HG02885 (cell line): Measurements from ENCODE around the gene ACTN2.

Source experiments
- ATAC-seq: cut with Tn5 transposase; IDR thresholded peaks from one replicate; pipeline ENCODE4 v1.9.1; 2021; ENCODE audit warnings: mild to moderate bottlenecking; ENCODE audit not compliant: unreplicated experiment, poor library complexity

ACTN2 gene

DNA sequence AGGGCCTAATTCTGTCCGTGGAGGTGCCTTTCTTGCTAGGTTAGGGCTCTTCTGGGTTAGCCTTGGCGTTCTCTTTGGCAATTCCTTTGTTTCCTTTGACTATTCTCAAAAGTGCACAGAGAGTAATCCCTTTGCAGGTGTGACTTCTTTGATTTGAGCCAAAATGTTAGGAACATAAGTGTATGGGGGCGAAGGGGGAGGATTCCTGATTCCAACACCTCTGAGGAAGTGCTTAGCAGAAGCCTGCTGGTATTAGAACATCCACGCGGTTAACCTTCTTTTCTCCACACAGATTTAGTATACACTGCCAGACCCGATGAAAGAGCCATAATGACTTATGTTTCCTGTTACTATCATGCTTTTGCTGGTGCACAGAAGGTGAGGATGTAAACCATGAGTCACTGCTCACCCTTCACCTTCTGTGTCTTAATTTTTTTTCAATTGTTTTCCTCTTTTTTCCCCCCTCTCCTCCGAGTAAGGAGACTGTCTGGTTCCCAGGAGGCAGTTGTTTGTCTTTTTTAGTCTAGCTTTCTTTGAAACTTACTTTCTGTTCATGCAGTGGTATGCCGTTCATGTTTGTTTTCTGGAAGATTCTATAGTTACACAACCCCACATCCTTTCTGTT lies 48.0 kb downstream of the ACTN2 start:
- ATAC-seq: no peak

DNA sequence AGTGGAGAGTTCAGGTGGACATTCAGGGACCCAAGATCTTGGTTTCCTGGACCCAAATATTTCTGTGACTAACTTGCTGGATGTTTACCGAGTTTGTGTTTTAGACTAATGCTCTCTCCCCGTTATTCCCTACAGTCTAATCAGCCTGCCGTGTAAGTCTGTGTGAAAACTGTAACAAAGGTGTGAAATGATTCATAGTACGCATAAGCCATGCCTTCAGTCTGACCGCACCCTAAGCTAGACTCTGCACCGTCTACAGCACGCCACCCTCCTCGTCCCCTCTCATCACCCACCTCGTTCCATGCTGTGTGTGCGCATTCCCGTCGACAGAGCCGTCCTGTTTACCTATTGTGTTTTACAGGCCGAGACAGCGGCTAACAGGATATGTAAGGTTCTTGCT lies 50.5 kb downstream of the ACTN2 start:
- ATAC-seq: no peak

DNA sequence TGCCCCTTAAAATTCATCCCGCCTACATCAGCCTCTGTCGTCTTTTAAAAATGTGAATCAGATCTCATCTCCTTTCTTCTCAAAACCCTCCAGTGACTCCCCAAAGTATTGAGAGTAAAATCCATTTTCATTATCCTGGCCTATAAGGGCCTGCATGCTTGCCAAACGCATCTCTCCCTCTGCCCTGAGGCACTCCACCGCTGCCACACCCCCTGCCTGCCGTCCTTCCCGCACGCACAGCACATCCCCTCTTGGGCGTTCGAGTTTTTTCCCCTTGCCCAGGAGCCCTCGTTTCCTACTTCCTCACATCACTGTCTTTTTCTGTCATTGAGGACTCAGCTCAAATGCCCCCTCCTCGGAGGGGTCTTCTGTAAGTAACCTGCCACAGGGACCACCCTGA lies 55.5 kb downstream of the ACTN2 start:
- no peak for ATAC-seq

DNA sequence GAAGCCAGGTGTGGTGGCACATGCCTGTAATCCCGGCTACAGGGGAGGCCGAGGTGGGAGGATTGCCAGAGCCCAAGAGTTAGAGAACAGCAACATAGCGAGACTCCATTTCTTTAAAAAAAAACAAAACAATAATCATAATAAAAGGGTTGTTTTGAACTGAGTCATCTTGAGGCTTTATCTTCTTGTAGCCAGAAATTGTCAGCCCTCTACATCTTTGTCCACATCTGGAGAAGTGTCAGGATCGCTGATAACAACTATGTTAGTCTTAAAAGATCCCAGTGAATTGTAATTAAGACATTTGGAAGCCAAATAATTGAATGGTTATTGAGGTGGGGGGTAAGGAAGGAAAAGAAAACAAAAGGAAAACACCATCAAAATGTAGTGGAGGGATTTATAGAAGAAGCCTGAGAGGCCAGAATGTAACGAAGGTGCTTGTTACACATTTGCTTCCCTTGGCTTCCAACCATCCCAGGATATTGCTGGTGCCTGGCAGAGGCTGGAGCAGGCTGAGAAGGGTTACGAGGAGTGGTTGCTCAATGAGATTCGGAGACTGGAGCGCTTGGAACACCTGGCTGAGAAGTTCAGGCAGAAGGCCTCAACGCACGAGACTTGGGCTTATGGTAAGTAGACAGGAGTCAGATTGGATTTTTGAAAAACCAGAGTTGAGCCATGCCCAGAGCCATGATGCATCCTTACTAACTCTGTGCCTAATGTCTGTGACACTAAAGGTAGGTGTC lies 56.3 kb downstream of the ACTN2 start:
- ATAC-seq: no peak

DNA sequence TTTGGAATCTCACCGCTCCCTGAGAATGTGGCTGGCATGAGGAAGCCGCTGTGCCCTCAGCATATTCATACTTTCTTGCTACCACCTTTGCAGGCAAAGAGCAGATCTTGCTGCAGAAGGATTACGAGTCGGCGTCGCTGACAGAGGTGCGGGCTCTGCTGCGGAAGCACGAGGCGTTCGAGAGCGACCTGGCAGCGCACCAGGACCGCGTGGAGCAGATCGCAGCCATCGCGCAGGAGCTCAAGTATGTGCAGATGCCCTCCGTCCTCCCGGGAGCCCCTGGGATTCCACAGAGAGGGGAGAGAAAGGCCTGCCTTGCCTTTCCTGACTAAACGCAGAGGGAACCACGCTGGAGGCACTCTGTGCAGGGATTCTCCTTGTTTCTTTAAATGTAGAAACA lies 58.2 kb downstream of the ACTN2 start:
- no peak for ATAC-seq

DNA sequence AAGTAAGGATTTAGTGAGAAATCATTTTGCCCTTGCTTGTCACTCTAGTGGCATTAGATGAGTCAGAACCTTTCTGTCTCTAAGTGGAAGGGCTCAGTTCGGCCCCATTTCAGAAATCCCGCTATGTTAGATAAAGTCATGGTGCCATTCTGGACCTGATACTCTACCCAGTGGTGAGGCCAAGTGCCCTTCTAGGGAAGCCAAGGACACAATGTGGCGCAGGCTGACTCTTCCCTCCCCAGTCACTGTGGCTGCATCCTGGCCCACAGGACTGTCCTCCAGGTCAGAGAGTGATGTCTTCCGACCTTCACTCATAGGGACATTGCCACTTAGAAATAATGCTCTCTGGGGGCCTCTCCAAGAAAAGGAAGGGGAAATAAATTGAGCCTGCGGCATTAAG lies 60.5 kb downstream of the ACTN2 start:
- ATAC-seq: no peak

DNA sequence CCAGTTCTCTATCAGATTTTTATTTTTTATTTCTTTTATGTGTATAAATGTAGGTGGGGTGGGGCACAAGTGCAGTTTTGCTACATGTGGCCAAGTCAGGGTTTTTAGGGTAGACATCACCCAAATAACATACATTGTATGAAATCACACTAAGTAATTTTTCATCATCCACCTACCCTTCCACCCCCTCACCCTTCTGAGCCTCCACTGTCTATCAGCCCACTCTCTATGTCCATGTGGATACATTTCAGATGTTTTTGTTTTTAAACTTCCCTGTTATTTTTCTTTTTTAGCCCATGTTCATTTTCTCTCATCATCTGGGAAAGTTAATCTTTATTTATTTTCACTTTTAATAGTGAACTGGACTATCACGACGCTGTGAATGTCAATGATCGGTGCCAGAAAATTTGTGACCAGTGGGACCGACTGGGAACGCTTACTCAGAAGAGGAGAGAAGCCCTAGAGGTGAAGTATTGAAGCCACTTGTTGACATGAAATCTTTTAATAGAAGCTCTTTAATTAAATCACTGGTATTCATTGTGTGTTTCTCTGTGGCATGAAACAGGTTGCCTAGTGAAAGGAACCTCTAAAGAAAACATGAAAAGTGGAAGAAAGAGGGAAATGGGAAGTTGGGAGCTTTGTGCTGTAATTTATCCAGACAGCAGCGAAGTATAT lies 61.1 kb downstream of the ACTN2 start:
- ATAC-seq: no peak

DNA sequence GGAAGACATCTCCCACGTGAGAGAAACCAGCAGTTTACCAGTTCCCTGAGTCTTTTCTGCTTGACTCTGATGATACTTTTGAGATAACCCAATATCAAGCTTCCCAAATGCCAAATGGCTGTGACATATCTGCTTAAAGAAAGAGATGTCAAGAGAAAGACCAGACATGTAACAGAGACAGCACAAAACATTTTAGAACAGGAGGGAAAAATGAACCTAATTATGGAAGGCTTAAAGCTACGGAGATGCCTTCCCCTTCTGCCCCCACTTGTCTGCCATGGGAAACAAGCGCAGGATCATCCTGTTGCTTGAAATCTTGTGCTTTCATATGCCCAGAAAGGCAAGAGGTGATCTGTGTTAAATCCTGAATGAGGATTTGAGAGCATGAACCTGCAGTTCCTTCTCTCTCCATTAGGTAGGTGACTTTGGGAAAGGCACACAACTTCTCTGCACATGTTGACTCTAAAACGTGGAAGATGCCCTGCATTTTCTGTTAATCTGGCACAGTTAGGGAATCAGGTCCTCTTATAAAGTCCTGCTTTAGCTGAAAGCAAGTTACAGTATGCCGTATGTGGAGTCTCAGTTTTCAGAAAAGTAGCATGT lies 62.1 kb downstream of the ACTN2 start:
- no peak for ATAC-seq

DNA sequence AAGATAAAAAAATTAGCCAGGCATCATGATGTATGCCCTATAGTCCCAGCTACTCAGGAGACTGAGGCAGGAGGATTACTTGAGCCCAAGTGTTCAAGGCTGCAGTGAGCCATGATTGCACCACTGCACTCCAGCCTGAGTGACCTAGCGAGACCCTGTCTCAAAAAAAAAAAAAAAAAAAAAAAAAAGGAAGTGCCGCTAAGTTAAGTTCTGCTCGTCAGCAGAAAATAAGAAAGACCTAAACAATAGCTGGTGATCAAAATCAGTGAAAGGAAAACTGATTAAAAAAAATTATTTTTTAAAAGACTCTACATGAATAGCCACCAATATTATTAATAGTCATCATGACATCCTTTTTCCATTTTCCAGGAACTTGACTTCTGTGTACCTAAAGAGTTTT lies 64.6 kb downstream of the ACTN2 start:
- no peak for ATAC-seq

DNA sequence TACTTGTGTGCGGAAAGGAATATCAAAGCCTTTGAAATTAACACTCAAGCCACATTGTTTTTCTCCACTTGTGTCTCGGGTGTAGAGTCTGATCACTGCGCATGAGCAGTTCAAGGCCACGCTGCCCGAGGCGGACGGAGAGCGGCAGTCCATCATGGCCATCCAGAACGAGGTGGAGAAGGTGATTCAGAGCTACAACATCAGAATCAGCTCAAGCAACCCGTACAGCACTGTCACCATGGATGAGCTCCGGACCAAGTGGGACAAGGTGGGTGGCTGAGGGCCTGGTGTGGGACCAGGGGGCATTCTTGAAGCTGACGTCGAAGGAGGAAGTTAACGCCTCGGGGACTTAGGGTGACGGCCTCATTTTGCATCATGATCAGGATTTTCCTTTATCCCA lies 65.1 kb downstream of the ACTN2 start:
- no peak for ATAC-seq

DNA sequence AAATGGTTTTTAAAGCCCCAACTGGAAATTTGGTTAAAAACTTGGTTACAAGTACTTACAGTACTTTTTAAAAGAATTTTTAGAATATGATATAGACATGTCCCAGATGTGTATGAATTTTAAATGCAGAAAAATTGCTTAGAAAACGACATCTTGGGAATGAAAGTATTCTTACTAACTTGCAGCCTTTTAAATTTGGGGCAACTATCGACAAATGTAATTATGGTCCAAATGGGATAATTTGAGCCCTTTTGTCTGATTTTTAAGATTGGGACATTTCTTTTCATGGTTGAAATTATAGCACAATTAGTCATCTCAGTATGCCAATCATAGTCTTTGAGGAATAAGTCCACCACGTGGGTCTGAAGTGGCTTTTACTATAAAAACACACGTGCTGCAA lies 65.6 kb downstream of the ACTN2 start:
- no peak for ATAC-seq

DNA sequence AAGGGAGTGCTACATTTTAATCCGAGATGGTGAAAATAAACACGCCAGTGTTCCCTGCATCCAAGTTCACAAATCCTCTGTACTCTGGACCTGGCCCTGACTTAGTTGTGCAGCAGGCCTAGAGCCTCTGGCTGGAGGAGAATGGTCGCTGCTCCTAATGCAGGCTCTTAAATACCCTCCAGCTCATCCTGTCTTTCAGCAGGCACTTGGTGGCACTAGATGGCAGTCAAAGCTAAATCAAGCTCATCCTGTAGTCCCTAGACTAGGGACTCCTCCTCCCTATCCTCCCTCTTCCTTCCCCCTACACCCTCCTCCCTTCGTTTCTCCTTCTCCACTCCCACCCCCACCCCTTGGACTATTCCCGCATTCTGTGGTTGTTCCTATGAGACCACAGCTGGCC lies 67.2 kb downstream of the ACTN2 start:
- ATAC-seq: no peak

DNA sequence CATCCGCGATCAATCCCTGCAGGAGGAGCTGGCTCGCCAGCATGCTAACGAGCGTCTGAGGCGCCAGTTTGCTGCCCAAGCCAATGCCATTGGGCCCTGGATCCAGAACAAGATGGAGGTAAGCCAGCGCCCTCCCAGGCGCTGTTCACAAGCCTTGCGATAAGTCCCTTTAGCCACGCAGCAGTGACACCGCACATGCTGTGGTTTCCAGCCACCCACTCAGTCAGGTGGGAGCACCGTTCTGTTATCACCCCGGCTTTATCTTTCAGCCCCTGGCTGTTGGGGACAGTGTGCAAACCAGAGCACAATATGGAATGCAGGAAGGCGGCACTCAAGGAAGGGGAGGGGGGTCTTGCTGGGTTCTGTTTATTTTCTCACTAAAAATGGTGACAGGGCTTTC lies 67.7 kb downstream of the ACTN2 start:
- ATAC-seq: no peak

DNA sequence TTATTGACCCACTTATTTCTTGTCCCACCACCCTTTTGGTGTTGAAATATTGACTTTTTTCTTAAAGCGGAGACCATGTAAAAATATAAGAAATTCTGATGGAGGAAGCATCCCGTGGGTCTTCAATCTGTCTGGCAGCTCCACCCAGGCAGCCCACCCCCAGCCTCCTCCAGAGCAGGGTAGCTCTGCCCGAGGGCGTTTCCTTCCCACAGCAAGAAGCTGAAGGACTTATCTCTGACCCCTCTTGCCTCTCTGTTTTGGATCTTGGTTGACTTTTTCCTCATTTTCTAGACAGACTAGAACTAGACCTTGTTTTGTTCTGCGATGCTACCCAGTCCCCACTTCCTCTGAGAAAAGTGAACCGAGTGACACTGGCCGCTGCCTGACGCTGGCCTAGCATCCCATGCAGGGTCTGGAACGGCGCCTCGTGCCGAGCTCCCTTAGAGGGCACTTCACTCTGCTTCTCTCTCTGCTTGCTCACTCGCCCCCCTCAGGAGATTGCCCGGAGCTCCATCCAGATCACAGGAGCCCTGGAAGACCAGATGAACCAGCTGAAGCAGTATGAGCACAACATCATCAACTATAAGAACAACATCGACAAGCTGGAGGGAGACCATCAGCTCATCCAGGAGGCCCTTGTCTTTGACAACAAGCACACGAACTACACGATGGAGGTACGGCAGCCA lies 68.4 kb downstream of the ACTN2 start:
- ATAC-seq: no peak

DNA sequence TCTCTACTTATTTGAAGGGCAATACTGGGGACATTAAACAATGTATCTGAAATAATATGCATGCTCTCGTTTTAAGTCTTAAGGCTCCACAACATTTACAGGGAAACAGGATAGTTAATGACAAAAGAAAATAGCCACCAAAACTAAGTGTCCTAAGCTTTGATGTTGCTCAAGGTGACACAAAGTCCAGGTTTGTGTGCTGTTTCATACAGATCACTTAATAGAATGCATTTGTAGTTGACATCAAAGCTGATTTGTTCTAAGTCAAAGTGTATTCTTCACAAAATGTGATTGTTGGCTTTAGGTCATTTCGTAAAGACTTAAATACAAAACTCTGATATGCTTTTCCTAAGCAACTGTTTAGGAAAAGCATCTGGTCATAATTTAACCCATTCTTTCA lies 71.3 kb downstream of the ACTN2 start:
- ATAC-seq: no peak

DNA sequence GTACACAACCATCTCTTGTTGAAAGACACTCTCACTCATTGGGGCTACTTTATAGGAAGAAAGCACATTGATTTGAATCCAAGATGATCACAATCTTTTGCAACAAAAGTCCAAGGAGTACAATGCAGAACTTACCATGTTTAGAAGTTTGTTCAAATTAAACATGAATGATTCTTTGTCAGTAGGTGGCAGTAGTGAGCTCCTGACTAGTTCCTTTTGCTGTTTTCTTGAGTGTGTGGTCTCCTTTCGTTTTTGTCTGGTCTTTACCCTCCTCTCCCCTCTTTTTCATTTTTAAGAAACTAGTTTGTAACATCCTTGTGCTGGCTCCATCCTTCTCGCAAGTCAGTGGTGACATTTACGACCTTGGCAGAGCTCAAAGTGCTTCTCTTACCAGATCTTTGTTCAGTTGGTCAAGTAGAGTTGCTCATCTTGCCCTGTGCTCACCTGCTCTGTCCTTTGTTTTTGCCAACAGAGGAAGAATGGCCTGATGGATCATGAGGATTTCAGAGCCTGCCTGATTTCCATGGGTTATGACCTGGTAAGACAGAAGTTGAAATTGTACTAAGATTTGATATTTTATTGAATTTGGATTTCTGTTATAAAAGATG lies 73.1 kb downstream of the ACTN2 start:
- ATAC-seq: peak; percentile 59

DNA sequence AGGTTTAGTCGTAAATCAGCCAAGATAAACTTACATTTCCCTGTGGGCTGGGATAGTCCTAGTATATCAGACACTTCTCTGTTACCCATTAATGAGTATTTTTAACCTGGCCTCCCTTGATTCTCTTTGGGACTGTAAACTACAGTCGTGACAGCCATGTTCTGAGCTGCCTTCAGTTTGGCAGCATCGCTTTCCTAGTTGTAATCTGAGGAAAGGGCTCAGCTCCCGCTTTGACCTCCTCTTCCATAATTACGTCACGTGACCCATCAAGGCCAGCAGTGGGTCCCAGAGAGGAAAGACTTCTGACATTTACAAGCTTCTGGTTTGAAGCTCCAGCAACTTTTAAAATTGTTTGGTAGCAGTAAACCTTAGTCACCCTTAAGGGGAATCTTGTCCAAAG lies 74.2 kb downstream of the ACTN2 start:
- ATAC-seq: no peak

DNA sequence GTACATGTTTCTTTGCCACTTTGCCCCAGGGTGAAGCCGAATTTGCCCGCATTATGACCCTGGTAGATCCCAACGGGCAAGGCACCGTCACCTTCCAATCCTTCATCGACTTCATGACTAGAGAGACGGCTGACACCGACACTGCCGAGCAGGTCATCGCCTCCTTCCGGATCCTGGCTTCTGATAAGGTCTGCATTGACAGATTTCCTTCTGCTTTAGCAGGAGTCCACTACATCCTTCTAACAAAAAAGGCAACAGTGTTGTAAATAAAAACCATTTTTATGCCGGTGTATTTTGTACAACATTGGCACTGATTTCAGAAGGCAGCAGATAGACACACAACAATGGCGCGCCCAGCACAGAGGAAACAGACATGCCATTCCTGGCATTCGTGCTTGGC lies 74.7 kb downstream of the ACTN2 start:
- no peak for ATAC-seq

DNA sequence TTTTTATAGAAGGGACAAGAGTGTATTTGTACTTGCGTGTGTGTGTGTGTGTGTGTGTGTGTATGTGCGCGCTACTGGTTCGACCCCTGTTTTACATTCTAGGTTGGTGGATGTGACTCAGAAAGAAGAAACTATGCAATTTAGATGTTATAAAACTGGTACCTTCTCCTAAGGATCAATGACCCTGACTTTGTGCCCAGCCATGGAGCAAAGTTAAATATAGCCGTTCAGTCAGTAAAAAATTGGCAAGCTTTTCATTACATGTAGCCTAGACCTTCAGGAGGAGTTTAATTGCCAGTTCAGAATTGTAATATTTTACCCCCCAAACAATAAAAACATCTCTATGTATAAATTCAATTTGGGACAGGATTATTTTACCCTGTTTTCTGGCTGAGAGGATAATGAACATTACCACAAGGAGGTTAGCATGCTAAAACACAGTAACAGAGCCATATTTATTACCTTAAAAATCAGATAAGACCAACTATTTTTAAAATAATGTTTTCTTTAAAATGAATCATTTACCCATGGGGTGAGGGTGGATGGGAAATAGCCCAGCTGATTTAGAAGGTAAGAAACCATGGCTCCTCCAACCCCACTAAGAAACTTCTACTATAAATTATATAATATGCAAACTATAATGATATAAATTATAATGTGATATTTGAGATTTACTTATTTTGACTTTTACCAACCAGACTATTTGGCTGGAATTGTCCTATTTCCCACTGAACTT lies 75.3 kb downstream of the ACTN2 start:
- no peak for ATAC-seq

DNA sequence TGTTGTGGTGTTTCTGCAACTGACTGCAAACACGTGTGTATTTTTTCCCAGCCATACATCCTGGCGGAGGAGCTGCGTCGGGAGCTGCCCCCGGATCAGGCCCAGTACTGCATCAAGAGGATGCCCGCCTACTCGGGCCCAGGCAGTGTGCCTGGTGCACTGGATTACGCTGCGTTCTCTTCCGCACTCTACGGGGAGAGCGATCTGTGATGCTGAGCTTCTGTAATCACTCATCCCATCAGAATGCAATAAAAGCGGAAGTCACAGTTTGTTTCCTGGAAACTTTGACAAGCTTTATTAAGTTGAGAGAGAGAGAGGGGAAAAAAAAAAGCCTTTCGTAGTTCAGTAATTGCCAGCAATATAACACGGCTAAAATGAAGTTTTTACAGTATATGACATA lies 76.1 kb downstream of the ACTN2 start:
- ATAC-seq: no peak
